Measurements from ENCODE around the gene MPZL1. TPM values are rescaled to one million over a fixed set of nuclear protein-coding genes. Genes with fewer than 3 reads are reported as not detected.

Gene MPZL1
- total RNA-seq, 2 donors from 2014 or later, result 26.8 to 33.0 TPM

DNA sequence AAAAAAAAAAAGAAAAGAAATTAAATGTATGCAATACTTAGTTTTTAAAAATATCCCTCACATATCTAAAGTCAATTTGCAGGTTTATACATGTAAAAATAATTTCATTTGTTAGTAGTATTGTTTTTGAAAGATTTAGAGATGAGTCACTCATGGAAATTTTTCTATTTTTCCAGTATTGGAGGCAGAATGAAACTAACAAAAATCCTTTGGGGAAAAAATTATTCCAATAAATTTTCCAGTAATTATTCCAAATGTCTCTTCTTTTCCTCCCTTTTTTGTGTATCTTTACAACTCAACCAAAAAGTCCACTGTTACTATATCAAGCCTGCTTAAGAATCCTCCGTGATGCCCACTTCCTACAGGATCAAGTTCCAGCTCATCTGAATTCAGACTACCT is 29.9 kb downstream of the MPZL1 start:
- ATAC-seq, result no peak
- H3K36me3 Mint-ChIP-seq, result peaks cover 0 to 7% of the 10 kb centered on the region in 2 donors
- no peak overlapping the region for H3K27ac Mint-ChIP-seq

DNA sequence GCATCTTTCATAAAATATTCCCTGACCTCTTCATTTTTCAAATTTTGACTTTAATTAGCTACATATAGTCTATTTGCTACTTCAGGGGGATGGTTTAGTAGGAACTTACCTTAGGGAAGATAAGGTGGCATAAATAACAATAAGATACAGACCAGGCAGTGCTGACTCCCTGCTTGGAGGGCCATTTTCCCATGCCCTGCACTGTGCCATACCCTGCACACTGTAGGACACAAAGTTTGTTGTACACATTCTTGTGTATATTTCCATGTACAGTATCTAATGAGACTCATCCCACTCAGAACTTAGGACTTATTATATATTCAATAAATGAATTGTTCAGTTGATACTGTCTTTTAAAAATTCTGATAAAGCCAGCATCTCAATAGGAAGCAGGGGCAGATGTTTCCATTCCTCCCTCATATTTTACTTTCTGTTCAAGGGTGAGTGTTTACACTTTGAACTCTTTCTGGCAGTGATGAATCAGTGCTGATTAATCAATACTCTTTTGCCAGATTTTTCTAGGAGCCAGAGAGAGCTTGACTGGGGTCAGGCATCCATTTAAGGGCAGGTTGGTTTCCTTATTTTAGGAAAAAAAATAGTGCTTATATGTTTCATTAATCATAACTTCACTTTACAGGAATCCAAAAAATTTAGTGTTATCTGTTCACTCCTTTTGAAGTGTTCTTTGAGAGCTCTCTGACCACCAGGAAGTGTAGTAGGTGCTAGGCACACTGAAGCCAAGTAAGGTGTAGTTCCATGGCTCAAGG is 30.6 kb downstream of the MPZL1 start:
- Mint-ChIP-seq H3K9me3 (no peaks in the 10 kb centered on the region), H3K27ac (peak overlapping the region; percentile 85 to 88), H3K36me3 (peaks cover 0 to 7% of the 10 kb centered on the region in 2 donors)
- peak; percentile 83 to 92 for ATAC-seq
- DNase-seq (ENCODE audit: low spot score in 2 of 2), result no peak

More for the DNA sequence above, 29.9 kb downstream of the MPZL1 start:
- no peaks in the 10 kb centered on the region for H3K9me3 Mint-ChIP-seq
- no peak for DNase-seq (ENCODE audit: low spot score in 2 of 2)

DNA sequence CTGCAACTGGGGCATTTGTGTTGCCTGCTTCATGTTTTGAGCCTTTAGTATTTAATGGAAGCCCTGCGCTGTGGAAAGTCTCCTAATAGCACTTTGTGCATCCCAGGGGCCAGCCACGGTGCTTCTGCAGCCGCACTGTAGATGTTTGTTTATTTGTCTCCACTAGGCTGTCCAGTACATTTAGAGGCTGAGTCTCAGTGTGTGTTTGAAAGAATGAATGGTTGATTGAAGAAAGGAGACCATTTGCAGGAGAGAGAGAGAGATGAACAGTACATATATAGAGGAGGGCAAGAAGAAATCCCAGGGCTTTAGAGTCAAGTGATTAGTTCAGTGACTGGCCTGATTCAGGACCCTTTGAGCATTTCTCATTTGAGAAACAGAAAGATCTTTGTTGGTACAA is 33.9 kb downstream of the MPZL1 start:
- peaks cover 0 to 4% of the 10 kb centered on the region in 2 donors for H3K9me3 Mint-ChIP-seq
- H3K36me3 Mint-ChIP-seq, result peaks cover 0 to 13% of the 10 kb centered on the region in 2 donors
- DNase-seq (ENCODE audit: low spot score in 2 of 2), result no peak
- no peak overlapping the region for H3K27ac Mint-ChIP-seq
- no peak for ATAC-seq

DNA sequence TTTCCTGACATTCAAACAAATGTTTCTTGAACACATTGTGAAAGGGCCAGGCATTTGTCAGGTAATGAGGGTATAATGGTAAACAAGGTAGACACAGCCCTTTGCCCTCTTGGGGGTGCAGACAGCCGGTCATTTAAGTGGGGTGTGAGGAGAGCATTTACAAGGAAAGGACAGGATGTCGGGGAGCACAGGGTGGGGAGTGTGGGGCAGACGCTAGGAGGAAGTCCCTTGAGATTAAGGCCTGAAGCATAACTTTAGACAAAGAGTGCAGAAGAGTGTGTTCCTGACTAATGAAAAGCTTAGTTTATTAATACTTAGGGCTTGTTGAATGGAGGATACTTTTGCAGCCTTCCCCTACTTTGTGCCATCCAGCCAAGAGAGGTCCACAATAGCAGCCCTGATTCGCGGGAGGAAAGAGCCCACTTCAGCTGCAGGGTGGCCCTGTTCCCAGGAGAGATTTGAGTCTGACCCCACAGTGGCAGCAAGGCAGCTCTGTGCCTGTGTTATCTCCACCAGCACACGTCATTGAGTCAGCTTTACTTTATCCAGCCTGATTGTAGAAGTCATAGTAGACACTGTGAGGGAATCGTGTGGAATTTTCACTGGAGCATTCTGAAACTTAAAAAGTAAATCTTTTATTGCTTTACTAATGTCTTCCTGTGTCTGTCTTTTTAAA is 35.1 kb downstream of the MPZL1 start:
- Mint-ChIP-seq H3K36me3 (peaks cover 0 to 13% of the 10 kb centered on the region in 2 donors), H3K9me3 (peaks cover 0 to 4% of the 10 kb centered on the region in 2 donors), H3K27ac (no peak overlapping the region)
- ATAC-seq (no peak), DNase-seq (ENCODE audit: low spot score in 2 of 2) (no peak)

DNA sequence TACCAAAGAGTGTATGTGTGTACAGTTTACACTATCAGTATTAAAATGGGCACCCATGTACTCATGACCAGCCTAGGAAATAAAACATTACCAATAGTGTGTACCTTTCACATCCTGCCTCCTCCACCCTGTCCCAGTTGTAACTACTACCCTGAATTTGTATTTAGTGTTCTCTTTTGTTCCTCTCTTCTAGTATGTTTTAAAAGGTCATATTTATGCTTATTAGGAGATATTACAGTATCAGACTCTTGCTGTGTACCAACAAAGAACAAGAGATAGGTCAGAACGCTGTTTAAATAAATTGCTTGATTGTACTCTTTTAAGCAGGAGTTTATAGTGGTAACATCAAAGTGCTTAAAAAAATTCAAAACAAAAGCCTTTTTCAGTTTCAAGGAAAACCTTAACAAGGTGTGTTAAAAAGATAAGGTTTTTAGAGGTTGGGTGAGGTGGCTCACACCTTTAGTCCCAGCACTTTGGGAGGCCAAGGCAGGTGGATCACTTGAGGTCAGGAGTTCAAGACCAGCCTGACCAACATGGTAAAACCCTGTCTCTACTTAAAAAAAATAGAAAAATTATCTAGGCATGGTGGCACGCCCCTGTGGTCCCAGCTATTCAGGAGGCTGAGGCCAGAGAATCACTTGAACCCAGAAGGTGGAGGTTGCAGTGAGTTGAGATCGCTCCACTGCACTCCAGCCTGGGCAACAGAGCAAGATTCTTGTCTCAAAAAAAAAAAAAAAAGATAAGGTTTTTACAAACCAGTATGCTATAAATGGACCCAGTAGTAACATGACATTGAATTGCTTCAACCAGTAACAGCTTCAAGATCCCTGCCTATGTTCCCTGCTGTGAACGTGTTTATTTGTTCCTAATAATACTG is 35.9 kb downstream of the MPZL1 start:
- no peak overlapping the region for H3K27ac Mint-ChIP-seq
- H3K9me3 Mint-ChIP-seq, result peaks cover 0 to 4% of the 10 kb centered on the region in 2 donors
- ATAC-seq (no peak), DNase-seq (ENCODE audit: low spot score in 2 of 2) (no peak)
- H3K36me3 Mint-ChIP-seq, result peaks cover 0 to 12% of the 10 kb centered on the region in 2 donors

DNA sequence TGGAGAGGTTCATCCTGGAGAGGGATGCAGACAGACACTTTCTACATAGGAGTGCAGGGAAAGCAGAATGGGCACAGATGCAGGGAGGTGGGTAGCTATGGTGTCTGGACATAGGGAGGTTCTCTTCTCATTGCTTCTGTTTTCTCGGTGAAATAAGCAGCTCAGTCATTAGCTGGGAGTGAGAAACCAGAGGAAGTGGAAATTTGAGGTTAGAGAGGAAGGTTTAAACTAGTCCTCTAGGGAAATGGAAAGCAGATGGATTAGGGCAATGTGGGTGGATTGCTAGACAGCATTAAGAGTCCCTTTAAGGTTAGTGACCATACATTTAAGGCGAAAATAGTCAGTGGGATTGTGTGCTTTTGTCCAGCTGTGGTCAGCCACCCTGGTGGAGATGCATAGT is 39.6 kb downstream of the MPZL1 start:
- ATAC-seq, result no peak
- Mint-ChIP-seq H3K9me3 (peaks cover 0 to 4% of the 10 kb centered on the region in 2 donors), H3K36me3 (peaks cover 0 to 6% of the 10 kb centered on the region in 2 donors), H3K27ac (peak overlapping the region; percentile 24 to 52)
- no peak for DNase-seq (ENCODE audit: low spot score in 2 of 2)

DNA sequence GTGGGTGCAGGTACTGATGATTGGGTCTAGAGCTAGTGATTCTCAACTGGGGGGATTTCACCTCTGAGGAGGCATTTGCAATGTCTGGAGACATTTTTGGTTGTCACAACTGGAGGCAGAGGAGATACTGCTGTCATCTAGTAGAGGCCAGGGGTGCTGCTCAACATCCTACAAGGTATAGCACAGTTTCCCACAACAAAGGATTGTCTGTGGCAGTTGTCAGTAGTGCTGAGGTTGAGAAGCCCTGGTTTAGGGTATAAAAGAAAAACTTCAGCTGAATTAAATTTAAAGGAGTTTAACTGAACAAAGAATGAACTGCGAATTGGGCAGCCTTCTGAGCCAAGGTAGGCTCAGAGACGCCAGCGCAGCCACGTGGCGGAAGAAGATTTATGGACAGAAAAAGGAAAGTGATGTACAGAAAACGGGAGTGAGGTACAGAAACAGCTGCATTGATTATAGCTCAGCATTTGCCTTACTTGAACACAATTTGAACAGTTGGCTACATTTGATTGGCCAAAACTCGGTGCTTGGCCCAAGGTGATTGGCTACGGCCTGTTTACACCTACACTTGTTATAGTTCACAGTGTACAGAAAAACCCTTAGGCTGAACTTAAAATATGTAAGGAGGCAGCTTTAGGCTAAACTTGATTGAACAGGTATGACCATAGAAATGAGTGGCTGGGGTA is 40.4 kb downstream of the MPZL1 start:
- Mint-ChIP-seq H3K9me3 (peaks cover 0 to 4% of the 10 kb centered on the region in 2 donors), H3K36me3 (peaks cover 0 to 6% of the 10 kb centered on the region in 2 donors), H3K27ac (peak overlapping the region; percentile 52 to 81)
- ATAC-seq, result peak; percentile 86 to 92
- DNase-seq (ENCODE audit: low spot score in 2 of 2), result no peak

DNA sequence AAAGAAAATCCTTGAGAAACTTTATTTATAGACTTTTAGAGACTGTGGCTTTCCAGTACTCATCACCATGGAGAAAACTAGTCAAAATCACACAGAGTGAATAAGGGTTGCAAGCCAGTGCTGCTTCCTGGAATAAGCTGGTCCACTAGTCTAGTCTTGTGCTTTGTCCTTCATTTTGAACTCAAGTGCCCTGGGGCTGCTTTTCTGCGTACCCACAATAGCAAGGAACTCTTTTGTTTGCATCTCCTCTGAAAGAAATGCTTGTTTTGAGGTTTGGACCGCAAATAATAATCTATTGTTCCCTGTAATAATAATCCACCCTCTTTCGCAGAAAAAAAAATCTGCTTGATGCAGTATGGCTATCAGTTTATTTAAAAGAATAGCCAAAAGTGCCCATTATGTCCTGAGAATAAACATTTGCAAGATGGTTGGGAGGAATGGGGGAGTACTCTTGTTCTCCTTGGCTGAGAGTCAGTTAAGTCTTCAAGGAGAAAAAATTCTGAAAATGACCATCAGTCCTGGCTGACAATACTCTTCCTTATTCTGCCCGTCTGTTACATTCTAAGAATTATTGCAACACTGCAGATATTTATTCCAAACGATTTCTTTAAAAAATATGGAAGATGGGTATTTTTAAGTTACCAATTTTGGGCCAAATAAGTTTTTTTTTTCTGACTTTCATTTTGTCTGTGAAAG is 41.9 kb downstream of the MPZL1 start:
- H3K36me3 Mint-ChIP-seq, result peaks cover 9 to 12% of the 10 kb centered on the region in 2 donors
- DNase-seq (ENCODE audit: low spot score in 2 of 2) (no peak), ATAC-seq (no peak)
- H3K9me3 Mint-ChIP-seq, result peaks cover 0 to 4% of the 10 kb centered on the region in 2 donors
- H3K27ac Mint-ChIP-seq, result no peak overlapping the region

DNA sequence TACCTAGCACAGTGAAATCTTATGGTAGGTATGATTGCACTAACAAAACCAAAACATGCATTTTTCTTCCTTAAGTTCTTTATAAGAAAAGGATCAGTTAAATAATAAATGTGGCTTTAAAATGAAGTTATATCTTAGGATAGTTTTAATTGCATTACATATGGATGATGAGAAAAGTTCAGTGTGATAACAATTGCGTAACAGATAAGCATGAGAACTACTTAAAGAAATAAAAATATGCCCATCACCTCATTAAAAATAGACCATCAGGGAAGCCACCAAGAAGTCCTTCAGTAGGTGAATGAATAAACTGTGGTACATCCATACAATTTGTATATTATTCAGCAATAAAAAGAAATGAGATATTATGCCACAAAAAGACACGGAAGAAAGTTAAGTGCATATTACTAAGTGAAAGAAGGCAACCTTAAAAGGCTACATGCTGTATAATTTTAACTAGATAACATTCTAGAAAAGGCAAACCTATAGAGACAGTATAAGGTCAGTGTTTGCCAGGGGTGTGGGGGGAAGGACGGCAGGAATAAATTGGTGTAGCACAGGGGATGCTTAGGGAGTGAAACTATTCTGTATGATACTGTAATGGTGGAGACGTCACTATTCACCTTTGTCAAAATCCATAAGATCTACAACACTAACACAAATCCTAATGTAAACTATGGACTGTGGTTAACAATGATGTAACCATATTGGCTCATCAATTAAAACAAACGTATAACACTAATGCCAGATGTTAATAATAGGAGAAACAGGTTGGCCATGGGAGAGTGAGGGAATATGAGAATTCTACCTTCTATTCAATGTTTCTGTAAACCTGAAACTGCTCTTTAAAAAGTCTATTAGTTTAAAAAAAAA is 42.9 kb downstream of the MPZL1 start:
- no peak for DNase-seq (ENCODE audit: low spot score in 2 of 2)
- H3K27ac Mint-ChIP-seq, result no peak overlapping the region
- peaks cover 12 to 13% of the 10 kb centered on the region in 2 donors for H3K36me3 Mint-ChIP-seq
- no peak for ATAC-seq
- H3K9me3 Mint-ChIP-seq, result peaks cover 0 to 3% of the 10 kb centered on the region in 2 donors

DNA sequence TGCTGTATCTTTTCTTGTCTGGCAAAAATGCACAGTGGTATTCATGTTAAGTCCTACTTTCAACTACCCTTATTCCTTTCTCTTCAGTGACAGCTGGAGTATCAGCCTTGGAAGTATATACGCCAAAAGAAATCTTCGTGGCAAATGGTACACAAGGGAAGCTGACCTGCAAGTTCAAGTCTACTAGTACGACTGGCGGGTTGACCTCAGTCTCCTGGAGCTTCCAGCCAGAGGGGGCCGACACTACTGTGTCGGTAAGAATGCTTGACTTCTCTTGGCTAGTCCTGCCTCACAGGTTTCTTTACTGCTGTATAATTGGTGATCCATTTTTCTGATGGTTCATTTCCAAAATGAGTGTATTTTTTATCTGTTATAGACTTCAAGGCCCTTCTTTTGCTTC is 43.7 kb downstream of the MPZL1 start:
- DNase-seq (ENCODE audit: low spot score in 2 of 2) (no peak), ATAC-seq (no peak)
- H3K36me3 Mint-ChIP-seq, result peaks cover 15 to 18% of the 10 kb centered on the region in 2 donors
- H3K9me3 Mint-ChIP-seq, result no peaks in the 10 kb centered on the region
- no peak overlapping the region for H3K27ac Mint-ChIP-seq

DNA sequence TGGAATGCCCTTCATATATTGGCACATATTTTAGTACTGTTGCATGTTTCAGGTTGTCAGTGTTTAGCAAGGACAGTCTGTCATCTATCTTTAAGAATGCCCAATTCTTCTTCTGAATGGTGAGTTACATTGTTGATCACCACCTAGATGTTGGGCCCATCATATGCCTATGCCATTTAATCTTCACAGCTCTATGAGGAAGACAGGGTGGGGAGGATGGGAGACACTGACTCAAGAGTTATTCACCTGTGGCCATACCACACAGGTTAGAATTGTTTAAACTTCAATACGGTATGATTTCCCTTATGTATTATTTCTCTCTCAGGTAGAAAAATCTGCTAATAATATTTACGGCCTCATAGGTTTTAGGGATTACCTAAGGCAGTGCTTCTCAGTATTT is 44.8 kb downstream of the MPZL1 start:
- peaks cover 24 to 26% of the 10 kb centered on the region in 2 donors for H3K36me3 Mint-ChIP-seq
- ATAC-seq (no peak), DNase-seq (ENCODE audit: low spot score in 2 of 2) (no peak)
- H3K27ac Mint-ChIP-seq, result no peak overlapping the region
- no peaks in the 10 kb centered on the region for H3K9me3 Mint-ChIP-seq

DNA sequence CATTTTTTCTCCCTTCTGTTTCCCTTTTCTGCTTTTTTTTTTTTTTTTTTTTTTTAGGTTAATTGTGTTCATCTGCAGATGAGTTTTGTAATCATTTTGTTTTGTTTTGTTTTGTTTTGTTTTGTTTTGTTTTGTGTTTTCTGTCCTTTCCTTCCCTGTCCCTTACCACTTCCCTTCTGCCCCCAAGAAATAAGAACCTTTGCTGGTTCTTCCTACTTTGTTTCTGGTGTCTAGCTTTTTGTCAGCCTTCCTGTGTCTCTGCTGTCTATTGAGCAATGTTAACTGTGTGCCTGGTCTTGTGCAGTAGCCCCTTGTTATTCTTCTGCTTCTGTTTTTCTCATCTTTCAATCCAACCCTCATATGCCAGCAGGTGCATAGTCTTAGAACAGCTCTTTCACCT is 46.0 kb downstream of the MPZL1 start:
- Mint-ChIP-seq H3K36me3 (peaks cover 29 to 35% of the 10 kb centered on the region in 2 donors), H3K9me3 (no peaks in the 10 kb centered on the region)
- ATAC-seq, result no peak

DNA sequence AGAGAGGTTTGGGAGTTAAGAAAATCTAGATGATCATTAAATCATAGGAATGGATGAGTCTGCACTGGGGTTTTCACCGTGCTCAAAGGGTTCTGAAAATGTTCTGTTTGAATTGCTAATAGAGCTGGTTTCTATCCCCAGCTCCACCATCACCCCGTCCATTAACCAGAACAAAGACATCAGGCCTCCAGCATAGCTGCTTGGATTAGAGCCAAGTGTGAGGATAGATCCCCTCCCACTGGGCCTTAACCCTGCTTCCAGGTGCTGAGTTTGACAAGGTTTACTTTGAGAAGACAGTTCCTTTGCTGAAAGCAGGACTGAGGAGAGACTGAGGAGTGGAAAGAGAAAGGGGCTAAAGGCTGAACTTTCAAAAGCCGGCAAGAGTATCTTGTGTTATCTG is 48.3 kb downstream of the MPZL1 start:
- ATAC-seq (no peak), DNase-seq (ENCODE audit: low spot score in 2 of 2) (no peak)
- Mint-ChIP-seq H3K36me3 (peaks cover 29 to 44% of the 10 kb centered on the region in 2 donors), H3K9me3 (no peaks in the 10 kb centered on the region), H3K27ac (peak overlapping the region in 1 of 2 donors; percentile 53)

More for the DNA sequence above, 46.0 kb downstream of the MPZL1 start:
- DNase-seq (ENCODE audit: low spot score in 2 of 2), result no peak
- no peak overlapping the region for H3K27ac Mint-ChIP-seq

DNA sequence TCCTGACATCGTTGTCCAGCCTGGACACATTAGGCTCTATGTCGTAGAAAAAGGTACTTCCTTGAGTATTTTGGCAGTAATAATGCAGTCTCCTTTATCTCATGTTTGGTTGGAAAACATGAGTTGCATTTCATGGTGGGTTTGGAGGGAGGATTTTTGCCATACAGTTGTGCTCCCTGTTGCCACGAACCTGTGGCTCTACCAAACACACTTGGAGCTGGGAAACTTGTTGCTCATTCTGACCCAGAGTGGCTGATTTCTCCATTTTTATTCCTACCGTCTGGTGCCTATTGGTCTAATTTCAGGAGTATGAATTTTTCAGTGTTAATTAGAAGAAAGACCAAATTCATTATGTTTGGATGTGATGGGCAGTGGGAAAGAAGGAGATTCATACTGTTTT is 50.7 kb downstream of the MPZL1 start:
- no peaks in the 10 kb centered on the region for H3K9me3 Mint-ChIP-seq
- DNase-seq (ENCODE audit: low spot score in 2 of 2), result no peak
- no peak overlapping the region for H3K27ac Mint-ChIP-seq
- H3K36me3 Mint-ChIP-seq, result peaks cover 29 to 49% of the 10 kb centered on the region in 2 donors
- ATAC-seq, result no peak

DNA sequence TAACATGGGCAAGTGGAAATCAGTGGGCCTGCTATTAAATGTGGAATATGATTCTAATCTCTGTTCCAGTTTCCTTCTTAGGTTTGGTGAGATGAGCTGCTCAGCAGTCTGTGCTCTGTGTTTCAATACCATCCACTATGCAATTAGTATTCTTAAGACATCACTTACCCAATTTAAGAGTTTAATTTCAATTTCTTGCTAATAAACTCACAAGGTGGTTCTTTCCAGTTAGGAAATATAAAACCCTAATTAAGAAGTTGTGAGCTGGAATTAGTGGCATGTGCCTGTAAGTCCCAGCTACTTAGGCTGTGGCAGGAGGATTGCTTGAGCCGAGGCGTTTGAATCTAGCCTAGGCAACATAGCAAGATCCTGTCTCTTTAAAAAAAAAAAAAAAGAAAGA is 51.7 kb downstream of the MPZL1 start:
- DNase-seq (ENCODE audit: low spot score in 2 of 2) (no peak), ATAC-seq (no peak)
- H3K27ac Mint-ChIP-seq, result no peak overlapping the region
- H3K9me3 Mint-ChIP-seq, result peaks cover 0 to under 1% of the 10 kb centered on the region in 2 donors
- H3K36me3 Mint-ChIP-seq, result peaks cover 27 to 49% of the 10 kb centered on the region in 2 donors
